DMS114 treated with DMSO at 0.1 percent for 48 hours (cell line): ENCODE results near the gene ANGPT4.

Experiments used
- DNase-seq: peaks from one replicate; lab custom pipeline; 2025; ENCODE audit not compliant: unreplicated experiment; lab: John Stamatoyannopoulos, UW

The ANGPT4 gene

GRCh38 chr20:826695-827323 is 89.3 kb downstream of the ANGPT4 start:
- DNase-seq, result no peak

- DNase-seq, result no peak
These were observed 90.3 kb downstream of the ANGPT4 start for GRCh38 chr20:825710-826421.

- DNase-seq, result no peak
These were observed 91.2 kb downstream of the ANGPT4 start for GRCh38 chr20:824916-825315.

GRCh38 chr20:824490-824889 is 91.6 kb downstream of the ANGPT4 start:
- no peak for DNase-seq

GRCh38 chr20:823574-823902 is 92.6 kb downstream of the ANGPT4 start:
- DNase-seq, result no peak

- no peak for DNase-seq
These were observed 93.2 kb downstream of the ANGPT4 start for GRCh38 chr20:822651-823573.

- DNase-seq, result no peak
These were observed 94.4 kb downstream of the ANGPT4 start for GRCh38 chr20:821731-822065.

GRCh38 chr20:821046-821730 is 94.9 kb downstream of the ANGPT4 start:
- DNase-seq, result no peak

GRCh38 chr20:820323-820953 is 95.7 kb downstream of the ANGPT4 start:
- no peak for DNase-seq
